Astrocyte of the hippocampus (primary cell): ENCODE measurements around the gene PKDCC.
A peak's percentile ranks its signal among the peaks of the same experiment; 100 is the strongest.
"Not testable (repeated sequence)": the region's sequence is repeated elsewhere in the genome, so short reads cannot be mapped to it uniquely, and the experiment has no call there.

Experiments used
- DNase-seq: peaks from one replicate; pipeline ENCODE4 v3.0.0; 2011; ENCODE audit warnings: low read depth, low spot score

Gene PKDCC

DNA sequence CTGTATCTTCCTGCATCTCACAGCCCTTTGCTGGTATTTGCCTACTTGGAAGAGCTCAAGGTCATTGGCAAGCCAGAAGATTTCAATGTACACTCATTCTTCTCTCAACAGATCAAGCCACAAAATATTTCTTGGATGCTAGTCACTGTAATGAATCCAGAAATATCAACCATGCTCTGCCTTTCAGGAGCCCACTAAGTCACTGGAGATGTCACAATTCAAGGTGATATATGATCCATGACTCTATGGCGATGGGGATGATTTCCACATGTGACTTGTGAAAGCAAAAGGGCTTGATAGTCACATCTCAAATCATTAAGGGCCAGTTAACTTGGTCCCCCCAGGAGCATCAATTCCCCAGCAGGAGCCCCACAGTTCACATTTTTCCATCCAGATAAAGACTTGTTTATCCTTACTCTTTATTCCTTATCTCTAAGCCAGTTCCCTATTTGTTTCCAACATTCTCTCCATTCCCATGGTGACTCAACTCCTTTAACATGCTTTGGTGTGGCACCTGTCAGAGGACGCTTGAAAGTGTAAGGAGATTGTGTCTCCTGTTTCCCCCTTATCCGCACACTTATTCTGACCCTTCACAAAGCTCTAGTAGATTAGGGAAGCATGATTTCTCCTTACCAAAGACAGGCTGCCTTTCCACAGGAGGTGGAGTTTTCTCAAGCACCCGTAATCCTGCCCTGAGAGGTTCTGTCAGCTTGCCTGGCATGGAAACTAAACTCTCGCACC lies 15.8 kb downstream of the PKDCC start:
- peak; percentile 48 for DNase-seq

DNA sequence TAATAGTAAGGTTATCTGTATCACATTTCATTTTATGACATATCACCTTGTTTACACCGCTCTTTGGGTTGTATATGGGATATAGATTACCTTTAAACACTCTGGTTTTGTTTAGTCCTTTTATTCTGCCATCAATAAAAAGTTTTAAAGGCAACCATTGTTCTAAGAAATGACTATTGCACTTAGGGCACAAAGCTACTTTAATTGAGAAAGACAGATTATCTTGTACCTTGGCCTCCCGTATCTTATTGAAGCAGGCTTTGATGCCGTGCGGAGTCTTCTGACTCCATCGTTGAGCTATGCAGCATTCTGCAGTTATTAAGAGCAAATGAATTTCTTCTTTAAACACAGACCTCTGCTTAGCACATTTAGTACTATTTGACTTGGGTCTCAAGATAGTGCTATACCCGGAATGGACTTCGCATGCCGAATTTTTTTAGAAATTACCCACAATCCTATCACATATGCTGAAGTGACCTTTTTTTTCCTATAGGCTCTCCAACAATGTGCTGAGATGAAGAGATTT lies 16.7 kb downstream of the PKDCC start:
- peak; percentile 53 for DNase-seq

DNA sequence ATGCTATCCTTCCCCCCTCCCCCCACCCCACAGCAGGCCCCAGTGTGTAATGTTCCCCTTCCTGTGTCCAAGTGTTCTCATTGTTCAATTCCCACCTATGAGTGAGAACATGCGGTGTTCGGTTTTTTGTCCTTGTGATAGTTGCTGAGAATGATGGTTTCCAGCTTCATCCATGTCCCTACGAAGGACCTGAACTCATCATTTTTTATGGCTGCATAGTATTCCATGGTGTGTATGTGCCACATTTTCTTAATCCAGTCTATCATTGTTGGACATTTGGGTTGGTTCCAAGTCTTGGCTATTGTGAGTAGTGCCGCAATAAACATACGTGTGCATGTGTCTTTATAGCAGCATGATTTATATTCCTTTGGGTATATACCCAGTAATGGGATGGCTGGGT lies 17.9 kb downstream of the PKDCC start:
- not testable (repeated sequence) for DNase-seq

GRCh38 chr2:42067001-42067400 lies 19.2 kb downstream of the PKDCC start:
- not testable (repeated sequence) for DNase-seq

DNA sequence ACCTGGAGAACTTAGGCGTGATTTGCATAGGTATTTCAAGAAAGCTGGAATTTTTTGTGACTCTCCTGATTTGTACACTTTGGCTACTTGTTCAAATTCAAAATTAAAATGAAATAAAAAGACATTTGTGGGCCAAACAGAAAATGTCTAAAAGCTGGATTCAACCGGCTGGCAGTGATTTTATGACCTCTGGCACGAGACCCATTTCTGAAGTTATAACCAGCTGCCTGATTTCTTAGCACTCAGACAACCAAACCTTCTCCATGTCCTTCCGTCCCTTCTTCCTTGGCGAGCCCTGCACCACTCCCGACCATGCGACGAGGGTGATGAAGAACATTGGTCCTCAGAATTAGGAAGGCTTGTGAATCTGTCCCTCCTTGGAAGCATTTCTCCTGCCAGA lies 19.7 kb downstream of the PKDCC start:
- no peak for DNase-seq

DNA sequence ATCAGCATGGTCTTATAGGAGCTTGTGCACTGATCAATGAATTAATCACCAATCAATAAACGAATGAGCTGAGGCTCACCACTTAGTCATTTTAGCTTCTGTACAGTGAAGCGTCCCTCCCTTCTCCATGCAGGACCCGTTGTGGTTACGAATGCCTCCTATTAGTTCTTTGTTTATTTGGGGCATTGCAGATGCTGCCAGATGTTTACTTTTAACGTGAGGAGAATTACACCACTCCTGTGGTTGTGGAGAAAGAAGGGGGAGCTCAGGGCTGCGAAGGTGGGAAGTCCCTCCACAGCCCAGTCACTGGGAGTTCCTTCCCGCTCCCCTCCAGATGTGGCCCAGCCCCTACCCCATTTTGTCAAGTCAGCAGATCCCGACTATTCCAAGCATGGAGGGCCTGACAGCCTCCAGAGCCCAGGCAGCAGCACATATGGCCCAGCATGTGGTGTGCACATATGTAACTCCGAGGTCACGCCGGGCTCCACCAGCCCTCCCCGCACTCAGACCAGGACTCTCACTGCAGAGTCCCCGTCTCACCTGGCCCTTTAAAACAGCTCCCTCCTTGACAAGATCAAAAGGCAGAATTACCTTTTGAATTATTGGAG lies 20.9 kb downstream of the PKDCC start:
- DNase-seq, result no peak

DNA sequence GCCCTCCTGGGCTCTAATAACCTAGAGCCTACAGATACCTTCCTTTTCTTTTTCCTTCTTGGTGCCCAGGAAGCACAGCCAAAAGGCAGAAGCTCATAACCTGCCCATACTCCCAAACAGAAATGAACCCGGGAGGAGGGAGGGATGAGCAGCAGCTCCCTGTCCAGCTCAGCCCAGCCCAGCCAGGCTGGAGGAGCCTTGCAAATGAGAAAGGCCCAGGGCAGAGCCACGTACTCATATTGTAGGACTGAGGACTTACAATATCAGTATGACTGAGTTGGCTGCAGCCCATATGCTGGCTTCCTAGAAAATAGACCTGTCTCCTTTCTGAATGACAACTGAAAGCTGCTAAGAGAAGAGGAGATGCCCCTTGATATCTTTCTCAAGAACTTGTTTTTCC lies 21.7 kb downstream of the PKDCC start:
- DNase-seq, result no peak

- no peak for DNase-seq
These were observed 24.0 kb downstream of the PKDCC start for GRCh38 chr2:42071791-42072190.

GRCh38 chr2:42072349-42073118 lies 24.7 kb downstream of the PKDCC start:
- DNase-seq, result no peak

DNA sequence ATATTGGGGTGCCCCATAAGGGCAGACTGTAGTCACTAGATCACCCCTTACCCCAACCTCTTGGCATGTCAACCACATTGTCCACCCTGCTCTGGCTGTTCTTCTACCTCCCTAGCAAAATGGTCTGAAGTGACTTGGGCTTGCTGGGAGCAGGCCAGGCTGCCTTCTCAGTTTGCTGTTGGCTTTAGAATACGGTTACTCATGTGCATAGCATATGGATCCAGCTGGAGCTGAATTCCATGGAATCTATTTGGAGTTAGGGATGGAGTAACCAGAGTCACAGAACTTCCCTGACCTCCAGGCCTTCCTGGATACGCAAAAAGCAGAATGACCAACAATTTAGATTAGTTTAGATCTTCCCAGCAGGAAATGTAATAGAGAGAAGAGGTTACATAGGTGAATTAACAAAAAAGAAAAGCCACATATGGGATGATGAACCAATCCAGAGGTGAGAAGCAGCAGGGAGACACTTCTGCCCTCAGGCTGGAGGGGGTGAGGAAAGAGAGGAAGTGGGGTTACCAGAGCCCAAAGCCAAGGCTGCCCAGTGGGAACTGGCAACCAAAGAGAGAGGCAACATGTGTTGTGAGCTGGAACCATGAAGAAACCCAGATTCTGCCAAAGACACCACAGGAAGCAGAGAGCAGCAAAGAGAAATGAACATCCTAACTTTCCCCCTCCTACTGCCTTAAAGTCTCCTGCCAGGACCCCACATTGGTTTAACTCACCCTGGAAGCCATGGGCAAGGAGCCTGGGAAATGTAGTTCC lies 26.1 kb downstream of the PKDCC start:
- DNase-seq, result no peak

DNA sequence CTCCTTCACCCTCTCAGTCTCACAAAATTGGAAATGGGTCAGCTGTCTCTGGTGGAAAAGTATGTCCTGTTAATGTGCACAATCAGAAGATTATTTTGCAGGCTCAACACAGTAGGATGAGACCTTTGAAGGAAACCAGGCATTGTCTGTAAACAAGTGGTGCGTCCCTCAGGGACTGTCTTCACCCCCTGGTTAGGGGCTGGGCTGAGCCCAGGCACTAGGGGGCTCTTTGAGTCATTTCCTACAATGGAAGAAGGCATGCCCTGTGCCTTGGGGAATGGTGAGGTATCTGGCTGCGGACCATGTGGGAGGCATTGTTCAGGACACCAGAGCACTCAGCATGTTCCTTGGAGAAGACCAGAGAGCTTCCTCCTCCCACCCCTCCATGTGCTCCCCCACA lies 26.8 kb downstream of the PKDCC start:
- DNase-seq, result no peak

GRCh38 chr2:42076357-42077225 lies 28.8 kb downstream of the PKDCC start:
- DNase-seq, result no peak

DNA sequence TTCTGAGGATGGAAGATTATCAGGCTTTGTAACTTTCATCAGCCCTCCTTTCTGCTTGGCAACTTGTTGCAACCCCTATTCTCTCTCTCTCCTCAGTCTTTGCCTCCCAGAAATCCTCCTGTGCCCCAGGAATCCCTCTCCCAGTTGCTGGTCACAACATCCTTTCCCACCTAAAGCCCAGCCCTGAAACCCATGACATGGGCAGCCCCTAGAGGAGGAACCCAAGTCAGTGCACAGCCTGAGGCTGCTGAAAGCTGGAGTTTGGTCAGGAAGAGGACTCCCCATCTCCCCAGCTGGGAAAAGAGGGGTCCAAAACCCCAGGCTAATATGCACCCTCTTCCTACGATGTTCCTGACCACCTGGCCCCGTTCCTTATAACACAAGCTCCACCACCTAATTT lies 29.5 kb downstream of the PKDCC start:
- DNase-seq, result no peak

- DNase-seq, result no peak
These were observed 32.0 kb downstream of the PKDCC start for GRCh38 chr2:42079737-42080287.

GRCh38 chr2:42081151-42081550 lies 33.3 kb downstream of the PKDCC start:
- not testable (repeated sequence) for DNase-seq

DNA sequence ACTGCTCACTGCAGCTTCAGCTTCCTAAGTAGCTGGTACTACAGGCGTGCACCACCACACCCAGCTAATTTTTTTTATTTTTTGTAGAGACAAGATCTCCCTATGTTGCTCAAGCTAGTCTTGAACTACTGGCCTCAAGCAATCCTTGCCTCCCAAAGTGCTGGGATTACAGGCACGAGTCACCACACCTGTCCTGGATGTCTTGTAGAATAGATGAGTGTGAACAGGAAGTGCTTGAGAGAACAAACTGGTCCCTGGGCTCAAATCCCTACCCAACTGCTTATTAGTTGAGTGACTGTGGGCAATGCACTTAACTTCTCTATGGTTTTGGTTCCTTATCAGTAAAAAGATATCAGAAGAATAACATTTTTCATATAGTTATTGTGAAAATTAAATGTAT lies 34.2 kb downstream of the PKDCC start:
- no peak for DNase-seq

DNA sequence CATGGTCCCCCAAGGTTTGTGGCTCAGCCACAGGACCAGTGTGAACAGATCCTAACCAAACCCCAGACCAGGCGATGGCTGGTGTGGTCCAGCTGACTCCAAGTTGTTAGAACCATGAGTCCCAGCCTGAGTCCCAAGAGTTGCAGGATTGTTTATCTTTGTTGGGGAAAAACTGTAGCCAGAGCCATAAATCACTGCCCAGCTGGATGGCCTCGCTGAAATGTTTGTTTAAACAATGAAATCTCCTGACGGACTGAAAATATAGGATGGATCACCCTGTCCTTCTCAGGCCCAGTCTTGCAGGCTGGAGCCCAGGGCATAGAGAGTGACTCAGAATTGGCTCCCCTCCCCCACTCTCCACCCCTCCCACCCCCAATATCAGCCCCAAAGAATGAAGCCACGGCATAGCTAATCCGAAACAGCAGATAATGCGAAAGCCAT lies 36.4 kb downstream of the PKDCC start:
- DNase-seq, result peak; percentile 80

DNA sequence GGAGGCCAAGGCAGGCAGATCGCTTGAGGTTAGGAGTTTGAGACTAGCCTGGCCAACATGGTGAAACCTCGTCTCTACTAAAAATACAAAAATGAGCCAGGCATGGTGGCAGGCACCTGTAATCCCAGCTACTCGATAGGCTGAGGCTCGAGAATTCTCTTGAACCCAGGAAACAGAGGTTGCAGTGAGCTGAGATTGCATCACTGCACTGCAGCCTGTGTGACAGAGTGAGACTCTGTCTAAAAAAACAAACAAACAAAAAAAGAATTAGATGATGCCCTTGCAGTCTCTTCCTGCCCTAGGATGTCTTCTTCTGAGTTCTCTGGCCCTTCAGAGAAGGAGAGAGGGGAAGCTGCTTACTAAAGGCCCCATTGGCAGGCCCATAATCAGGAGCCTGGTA lies 37.2 kb downstream of the PKDCC start:
- DNase-seq, result not testable (repeated sequence)

GRCh38 chr2:42085706-42086487 lies 38.1 kb downstream of the PKDCC start:
- DNase-seq, result no peak
